Endodermal cell (in vitro differentiated cells): ENCODE data around the gene OCA2. TPM values are rescaled to one million over a fixed set of nuclear protein-coding genes. Genes with fewer than 3 reads are reported as not detected.

Source experiments
- DNase-seq: peaks from one replicate; pipeline ENCODE4 v3.0.0-alpha.2; 2017
- H3K27ac ChIP-seq: 2 replicates; pipeline ENCODE4 v1.5.1; 2013; ENCODE audit warnings: mild to moderate bottlenecking, low read depth, low read length, moderate library complexity
- H3K27me3 ChIP-seq: 2 replicates; pipeline ENCODE4 v1.6.1; 2013; ENCODE audit warnings: mild to moderate bottlenecking, low read length, moderate library complexity; ENCODE audit not compliant: insufficient read depth, control insufficient read depth, poor library complexity, severe bottlenecking
- H3K36me3 ChIP-seq: 2 replicates; pipeline ENCODE4 v1.7.0; 2013; ENCODE audit warnings: mild to moderate bottlenecking, low read length, moderate library complexity; ENCODE audit not compliant: control insufficient read depth, insufficient read depth
- H3K4me1 ChIP-seq: one replicate; pipeline ENCODE4 v1.7.0; 2013; ENCODE audit warnings: low read length; ENCODE audit not compliant: control insufficient read depth, insufficient read depth
- H3K4me3 ChIP-seq: 2 replicates; pipeline ENCODE4 v1.5.1; 2013; ENCODE audit warnings: mild to moderate bottlenecking, low read length, moderate library complexity
- H3K9ac ChIP-seq: 2 replicates; pipeline ENCODE4 v1.6.1; 2013; ENCODE audit warnings: mild to moderate bottlenecking, low read length, moderate library complexity; ENCODE audit not compliant: poor library complexity, severe bottlenecking; ENCODE audit errors: extremely low read depth
- H3K9me3 ChIP-seq: 2 replicates; pipeline ENCODE4 v1.6.1; 2013; ENCODE audit warnings: mild to moderate bottlenecking, low read length, moderate library complexity; ENCODE audit not compliant: control insufficient read depth
- H3K27ac Mint-ChIP-seq: 2 replicates; pipeline ENCODE4 v1.8.0; 2020; ENCODE audit warnings: mixed read lengths
- H3K27me3 Mint-ChIP-seq: 2 replicates; pipeline ENCODE4 v1.8.0; 2021; ENCODE audit warnings: mild to moderate bottlenecking, mixed read lengths; ENCODE audit not compliant: insufficient read depth
- H3K36me3 Mint-ChIP-seq: 2 replicates; pipeline ENCODE4 v1.8.0; 2020; ENCODE audit warnings: low read depth, mixed read lengths
- H3K4me1 Mint-ChIP-seq: 2 replicates; pipeline ENCODE4 v1.8.0; 2020; ENCODE audit warnings: mixed read lengths
- H3K4me3 Mint-ChIP-seq: 2 replicates; pipeline ENCODE4 v1.8.0; 2020; ENCODE audit warnings: mild to moderate bottlenecking, moderate library complexity, mixed read lengths
- H3K9me3 Mint-ChIP-seq: 2 replicates; pipeline ENCODE4 v1.8.0; 2020; ENCODE audit warnings: mild to moderate bottlenecking, mixed read lengths
- CTCF ChIP-seq: fragments of 200-600 bp; sonication (generic); conservative IDR thresholded peaks from 2 replicates; pipeline ENCODE4 v1.5.0; 2021; ENCODE audit warnings: antibody characterized with exemption, mild to moderate bottlenecking
- WGBS, 2 experiments: methylation state at CpG; one replicate each; pipeline versions ENCODE4 v1.1.5 to v1.1.7; 2013; ENCODE audit warnings: missing lambda C conversion rate in 2 of 2, mixed read lengths in 1 of 2; ENCODE audit not compliant: insufficient coverage in 1 of 2, insufficient read length in 1 of 2; 5-methylcytosine and 5-hydroxymethylcytosine counted together
- total RNA-seq, 2 donors: library from RNA; stranded (reverse); fragmentation: NEBNext Ultra II Directional in 1 of 2; extraction: Animal tissue kit (Norgen Biotek cat#: 25700) in 1 of 2; gene quantifications; 2 replicates in 1 of 2; 3 replicates in 1 of 2; pipeline ENCODE4 v1.2.1, GENCODE V29; 2021

Gene OCA2
- total RNA-seq, 2 donors from 2014 or later, result 0.29 to 0.84 TPM

- 60 to 81% methylated on average over 1 to 4 of the region's 4 CpGs for WGBS, 2 experiments
- Histone ChIP-seq H3K4me1 (no peaks in the 10 kb centered on the region), H3K27ac (no peak overlapping the region), H3K27me3 (no peaks in the 10 kb centered on the region), H3K4me3 (no peak overlapping the region), H3K9me3 (peaks cover 13% of the 10 kb centered on the region), H3K36me3 (no peaks in the 10 kb centered on the region), H3K9ac (no peak overlapping the region)
- no peak overlapping the region for H3K27ac Mint-ChIP-seq
- H3K9me3 Mint-ChIP-seq, result peaks cover 22% of the 10 kb centered on the region
- H3K36me3 Mint-ChIP-seq, result no peaks in the 10 kb centered on the region
- peaks cover 22% of the 10 kb centered on the region for H3K27me3 Mint-ChIP-seq
- no peak overlapping the region for H3K4me3 Mint-ChIP-seq
- TF ChIP-seq CTCF, result no peak
- no peaks in the 10 kb centered on the region for H3K4me1 Mint-ChIP-seq
- DNase-seq, result no peak
Observed at GRCh38 chr15:28085489-28086174, 13.5 kb downstream of the OCA2 start.

GRCh38 chr15:28084547-28084946 is 14.6 kb downstream of the OCA2 start:
- no peak for DNase-seq
- no peak for TF ChIP-seq CTCF
- no peaks in the 10 kb centered on the region for H3K36me3 Mint-ChIP-seq
- Histone ChIP-seq H3K9ac (no peak overlapping the region), H3K9me3 (peaks cover 12% of the 10 kb centered on the region), H3K36me3 (no peaks in the 10 kb centered on the region), H3K4me1 (no peaks in the 10 kb centered on the region), H3K27me3 (no peaks in the 10 kb centered on the region), H3K4me3 (no peak overlapping the region), H3K27ac (no peak overlapping the region)
- H3K9me3 Mint-ChIP-seq, result peaks cover 15% of the 10 kb centered on the region
- H3K27me3 Mint-ChIP-seq, result peaks cover 13% of the 10 kb centered on the region
- 91 to 93% methylated on average over 3 of the region's 3 CpGs for WGBS, 2 experiments
- no peak overlapping the region for H3K27ac Mint-ChIP-seq
- H3K4me3 Mint-ChIP-seq, result no peak overlapping the region
- H3K4me1 Mint-ChIP-seq, result no peaks in the 10 kb centered on the region

- Histone ChIP-seq H3K4me1 (no peaks in the 10 kb centered on the region), H3K36me3 (no peaks in the 10 kb centered on the region), H3K4me3 (no peak overlapping the region), H3K9me3 (no peaks in the 10 kb centered on the region), H3K9ac (no peak overlapping the region), H3K27me3 (no peaks in the 10 kb centered on the region), H3K27ac (no peak overlapping the region)
- 85 to 95% methylated on average over 5 to 11 of the region's 11 CpGs for WGBS, 2 experiments
- Mint-ChIP-seq H3K27ac (no peak overlapping the region), H3K4me1 (no peaks in the 10 kb centered on the region), H3K9me3 (peaks cover 3% of the 10 kb centered on the region), H3K4me3 (no peak overlapping the region), H3K36me3 (no peaks in the 10 kb centered on the region), H3K27me3 (peaks cover 6% of the 10 kb centered on the region)
- DNase-seq, result no peak
- TF ChIP-seq CTCF, result no peak
Observed at GRCh38 chr15:28082891-28083684, 16.0 kb downstream of the OCA2 start.
